Effector CD4-positive, alpha-beta T cell (primary cell): Measurements from ENCODE around the gene PTGDS.
"Not testable (repeated sequence)": the region's sequence is repeated elsewhere in the genome, so short reads cannot be mapped to it uniquely, and the experiment has no call there.

Experiments
- DNase-seq: peaks from one replicate; pipeline ENCODE4 v3.0.0-alpha.2; 2020

PTGDS gene

GRCh38 chr9:136992819-136993369, 15.6 kb downstream of the PTGDS start:
- DNase-seq = no peak

- DNase-seq = no peak
Measured at GRCh38 chr9:136994180-136994887, 17.0 kb downstream of the PTGDS start.

- no peak for DNase-seq
Measured at GRCh38 chr9:136994888-136995230, 17.6 kb downstream of the PTGDS start.

- DNase-seq = no peak
Measured at GRCh38 chr9:136995362-136995761, 18.1 kb downstream of the PTGDS start.

- no peak for DNase-seq
Measured at GRCh38 chr9:136995772-136996311, 18.5 kb downstream of the PTGDS start.

GRCh38 chr9:136996361-136997292, 19.3 kb downstream of the PTGDS start, which contains the start of gene CLIC3:
CLIC3 (minus strand) TSS chr9:136996568; CDS start chr9:136996543, 25 bp downstream.
- peak; percentile 33 for DNase-seq

- no peak for DNase-seq
Measured at GRCh38 chr9:136997371-136997770, 20.1 kb downstream of the PTGDS start.

GRCh38 chr9:136997830-136998234, 20.5 kb downstream of the PTGDS start:
- DNase-seq = no peak

GRCh38 chr9:137000177-137000930, 23.1 kb downstream of the PTGDS start:
- DNase-seq = no peak

GRCh38 chr9:137001857-137002645, 24.7 kb downstream of the PTGDS start:
- DNase-seq = no peak

GRCh38 chr9:137002646-137003041, 25.3 kb downstream of the PTGDS start:
- DNase-seq = no peak

GRCh38 chr9:137004285-137004684, 27.0 kb downstream of the PTGDS start:
- DNase-seq = not testable (repeated sequence)

GRCh38 chr9:137006116-137007003, 29.1 kb downstream of the PTGDS start:
- no peak for DNase-seq

- no peak for DNase-seq
Measured at GRCh38 chr9:137007108-137007815, 30.0 kb downstream of the PTGDS start.

- DNase-seq = no peak
Measured at GRCh38 chr9:137007816-137008270, 30.5 kb downstream of the PTGDS start.

- DNase-seq = no peak
Measured at GRCh38 chr9:137008312-137008711, 31.0 kb downstream of the PTGDS start.

GRCh38 chr9:137009217-137009616, 31.9 kb downstream of the PTGDS start:
- DNase-seq = no peak

GRCh38 chr9:137009938-137010732, 32.8 kb downstream of the PTGDS start:
- no peak for DNase-seq

- no peak for DNase-seq
Measured at GRCh38 chr9:137011156-137011555, 33.9 kb downstream of the PTGDS start.
